HUDEP-2 (cell line): ENCODE data around the gene TMC4.
A peak's percentile ranks its signal among the peaks of the same experiment; 100 is the strongest.
"Not testable (repeated sequence)": the region's sequence is repeated elsewhere in the genome, so short reads cannot be mapped to it uniquely, and the experiment has no call there.

Experiments used
- DNase-seq, 76 experiments: peaks; one replicate each; lab custom pipeline; 2025; ENCODE audit not compliant: unreplicated experiment in 76 of 76; lab: John Stamatoyannopoulos, UW

Gene TMC4

GRCh38 chr19:54204767-54205468, 32.0 kb upstream of the TMC4 start:
- no peak for DNase-seq

GRCh38 chr19:54203151-54203611, 30.2 kb upstream of the TMC4 start:
- no peak for DNase-seq

- DNase-seq: no peak
Measured at GRCh38 chr19:54201980-54202379, 29.0 kb upstream of the TMC4 start.

- DNase-seq: no peak
Measured at GRCh38 chr19:54201172-54201701, 28.3 kb upstream of the TMC4 start.

GRCh38 chr19:54199401-54199800, 26.4 kb upstream of the TMC4 start:
- no peak for DNase-seq

- no peak for DNase-seq
Measured at GRCh38 chr19:54197121-54197520, 24.2 kb upstream of the TMC4 start.

- no peak for DNase-seq
Measured at GRCh38 chr19:54196536-54196935, 23.6 kb upstream of the TMC4 start.

- DNase-seq: not testable (repeated sequence)
Measured at GRCh38 chr19:54194463-54194862, 21.5 kb upstream of the TMC4 start.

- no peak for DNase-seq
Measured at GRCh38 chr19:54193011-54193410, 20.1 kb upstream of the TMC4 start.

GRCh38 chr19:54191811-54192453, 19.0 kb upstream of the TMC4 start:
- no peak for DNase-seq

- DNase-seq: peak in 72 of 76 experiments; percentile 62 to 99 (median 90)
Measured at GRCh38 chr19:54191011-54191810, 18.3 kb upstream of the TMC4 start, which contains the start of gene TSEN34. Gene TSEN34, plus strand, starts transcription at chr19:54191308. Its CDS starts 57 bp downstream, at chr19:54191365.

GRCh38 chr19:54190503-54191010, 17.6 kb upstream of the TMC4 start:
- peak; percentile 93 to 100 (median 100) for DNase-seq

- DNase-seq: peak; percentile 99 to 100 (median 100)
Measured at GRCh38 chr19:54189735-54190502, 17.0 kb upstream of the TMC4 start.

- DNase-seq: peak in 6 of 76 experiments; percentile 65 to 99 (median 82)
Measured at GRCh38 chr19:54189145-54189734, 16.3 kb upstream of the TMC4 start, which contains the start of gene MBOAT7. Gene MBOAT7, minus strand, starts transcription at chr19:54189580. Its CDS starts 1,072 bp downstream, at chr19:54188508.

- peak in 68 of 76 experiments; percentile 16 to 91 (median 67) for DNase-seq
Measured at GRCh38 chr19:54188215-54188871, 15.4 kb upstream of the TMC4 start.

GRCh38 chr19:54186934-54187381, 14.0 kb upstream of the TMC4 start:
- peak in 35 of 76 experiments; percentile 13 to 69 (median 34) for DNase-seq

- DNase-seq: no peak
Measured at GRCh38 chr19:54186351-54186750, 13.4 kb upstream of the TMC4 start.

- no peak for DNase-seq
Measured at GRCh38 chr19:54183431-54183830, 10.5 kb upstream of the TMC4 start.

GRCh38 chr19:54181894-54182293, 8.9 kb upstream of the TMC4 start:
- not testable (repeated sequence) for DNase-seq
